Thoracic aorta (tissue), 2 donors: ENCODE results near the gene POLL. TPM values are rescaled to one million over a fixed set of nuclear protein-coding genes. Genes with fewer than 3 reads are reported as not detected.
A peak's percentile ranks its signal among the peaks of the same experiment; 100 is the strongest.

Source experiments
- ATAC-seq: fragments of 150-250 bp; one replicate; pipeline ENCODE4 v1.8.0; 2017; ENCODE audit warnings: low read depth; ENCODE audit not compliant: insufficient number of reproducible peaks, low FRiP score
- DNase-seq: peaks from one replicate; pipeline ENCODE4 v3.0.0-alpha.2; 2020; ENCODE audit warnings: low spot score
- H3K27ac ChIP-seq, 2 donors: fragments of 200-600 bp; sonication (generic); 1 replicate in 1 of 2; 2 replicates in 1 of 2; pipeline ENCODE4 v1.5.1; 2016; ENCODE audit warnings: mild to moderate bottlenecking in 2 of 2, moderate library complexity in 2 of 2
- H3K27me3 ChIP-seq: fragments of 200-600 bp; sonication (generic); replicated peaks from 2 replicates; pipeline ENCODE4 v1.6.0; 2016; ENCODE audit warnings: mild to moderate bottlenecking; ENCODE audit not compliant: insufficient read depth
- H3K36me3 ChIP-seq: fragments of 200-600 bp; sonication (generic); one replicate; pipeline ENCODE4 v1.5.1; 2016
- H3K4me1 ChIP-seq, 2 donors: fragments of 200-600 bp; sonication (generic); 1 replicate in 1 of 2; 2 replicates in 1 of 2; pipeline versions ENCODE4 v1.5.1 to v1.6.0; 2016; ENCODE audit warnings: low read depth in 2 of 2, mild to moderate bottlenecking in 1 of 2; ENCODE audit not compliant: control insufficient read depth in 1 of 2
- H3K4me3 ChIP-seq: fragments of 200-600 bp; sonication (generic); 2 replicates; pipeline ENCODE4 v1.5.1; 2016; ENCODE audit warnings: mild to moderate bottlenecking
- H3K9me3 ChIP-seq: fragments of 200-600 bp; sonication (generic); 2 replicates; pipeline ENCODE4 v1.5.1; 2016
- CTCF ChIP-seq: fragments of 200-600 bp; sonication (generic); IDR thresholded peaks from one replicate; pipeline ENCODE4 v1.5.1; 2019; ENCODE audit warnings: antibody characterized with exemption
- total RNA-seq, 2 donors: library from RNA; depleted of rRNA; stranded (reverse); fragments of >200 nt; gene quantifications; one replicate each; pipeline versions ENCODE4 v1.1.0 to v1.2.3, GENCODE V29; 2016

Gene POLL
- total RNA-seq, 2 donors from 2014 or later = 22.3 to 37.0 TPM

DNA sequence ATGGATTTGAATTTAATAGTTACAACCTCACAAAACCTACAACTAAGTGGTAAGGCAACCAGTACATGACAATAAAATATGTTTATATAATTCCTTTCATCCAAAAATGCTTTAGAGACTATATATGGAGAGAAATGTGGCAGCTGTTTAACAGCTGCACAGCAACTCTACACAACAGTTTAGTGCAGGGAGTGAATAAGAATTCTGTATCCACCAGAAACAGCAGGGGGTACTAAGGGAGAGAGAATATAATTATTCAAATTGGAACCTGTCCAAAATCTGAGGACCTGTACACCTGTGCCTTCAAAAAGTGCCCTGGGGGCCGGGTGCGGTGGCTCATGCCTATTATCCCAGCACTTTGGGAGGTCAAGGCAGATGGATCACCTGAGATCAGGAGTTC lies 49.6 kb downstream of the POLL start:
- no peak for DNase-seq
- Histone ChIP-seq H3K4me3 (no peak overlapping the region), H3K27ac (no peak overlapping the region), H3K36me3 (peaks cover 19% of the 10 kb centered on the region), H3K27me3 (no peaks in the 10 kb centered on the region), H3K4me1 (no peaks in the 10 kb centered on the region), H3K9me3 (no peaks in the 10 kb centered on the region)
- no peak for ATAC-seq
- no peak for TF ChIP-seq CTCF

DNA sequence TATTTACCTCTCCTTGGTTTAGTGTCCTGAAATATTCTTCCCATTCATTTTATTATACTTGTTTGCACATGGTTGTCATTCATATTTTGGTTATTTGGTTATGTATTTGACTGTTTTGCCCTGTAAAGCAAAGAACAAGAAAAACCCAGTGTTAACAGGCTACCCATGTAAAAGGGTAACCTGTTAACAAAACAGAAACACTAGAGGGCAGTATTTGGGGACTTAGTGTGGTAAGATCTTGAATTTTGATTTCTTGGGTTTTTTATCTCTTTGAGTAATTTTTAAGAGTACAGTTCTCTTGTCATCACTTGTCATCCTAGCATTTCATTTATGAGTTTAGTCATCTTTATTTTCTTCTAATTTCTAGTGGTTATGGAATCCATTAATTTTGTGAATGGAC lies 51.3 kb downstream of the POLL start:
- no peak for ATAC-seq

DNA sequence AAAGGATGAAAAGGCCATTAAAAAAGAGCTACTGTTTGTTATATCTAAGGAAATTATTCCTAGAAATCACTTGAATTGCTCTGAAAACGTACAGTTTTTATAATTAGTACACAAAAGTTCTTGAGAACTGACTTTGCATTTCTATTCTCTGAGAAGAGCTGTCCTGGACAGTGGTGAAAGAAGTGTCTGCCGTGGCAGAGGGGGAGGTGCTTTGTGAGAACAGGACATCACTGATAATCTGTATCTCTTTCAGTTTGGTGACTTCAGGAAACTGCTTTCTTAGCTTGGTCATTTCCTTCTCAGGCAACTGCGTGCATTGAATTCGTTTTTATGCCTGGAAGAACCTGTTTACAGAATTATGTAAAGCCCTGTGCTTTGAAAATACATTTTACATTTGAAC lies 52.1 kb downstream of the POLL start:
- no peak overlapping the region for H3K4me3 ChIP-seq
- no peaks in the 10 kb centered on the region for H3K27me3 ChIP-seq
- no peaks in the 10 kb centered on the region for H3K9me3 ChIP-seq
- peaks cover 26% of the 10 kb centered on the region for H3K36me3 ChIP-seq
- no peak overlapping the region for H3K27ac ChIP-seq
- H3K4me1 ChIP-seq = no peaks in the 10 kb centered on the region
- no peak for TF ChIP-seq CTCF
- DNase-seq (no peak), ATAC-seq (no peak)

More for the DNA sequence above, 51.3 kb downstream of the POLL start:
- H3K27me3 ChIP-seq = no peaks in the 10 kb centered on the region
- TF ChIP-seq CTCF = peak; percentile 27
- no peak overlapping the region for H3K4me3 ChIP-seq
- no peak for DNase-seq
- H3K4me1 ChIP-seq = no peaks in the 10 kb centered on the region
- no peak overlapping the region for H3K27ac ChIP-seq
- H3K36me3 ChIP-seq = peaks cover 26% of the 10 kb centered on the region
- no peaks in the 10 kb centered on the region for H3K9me3 ChIP-seq

DNA sequence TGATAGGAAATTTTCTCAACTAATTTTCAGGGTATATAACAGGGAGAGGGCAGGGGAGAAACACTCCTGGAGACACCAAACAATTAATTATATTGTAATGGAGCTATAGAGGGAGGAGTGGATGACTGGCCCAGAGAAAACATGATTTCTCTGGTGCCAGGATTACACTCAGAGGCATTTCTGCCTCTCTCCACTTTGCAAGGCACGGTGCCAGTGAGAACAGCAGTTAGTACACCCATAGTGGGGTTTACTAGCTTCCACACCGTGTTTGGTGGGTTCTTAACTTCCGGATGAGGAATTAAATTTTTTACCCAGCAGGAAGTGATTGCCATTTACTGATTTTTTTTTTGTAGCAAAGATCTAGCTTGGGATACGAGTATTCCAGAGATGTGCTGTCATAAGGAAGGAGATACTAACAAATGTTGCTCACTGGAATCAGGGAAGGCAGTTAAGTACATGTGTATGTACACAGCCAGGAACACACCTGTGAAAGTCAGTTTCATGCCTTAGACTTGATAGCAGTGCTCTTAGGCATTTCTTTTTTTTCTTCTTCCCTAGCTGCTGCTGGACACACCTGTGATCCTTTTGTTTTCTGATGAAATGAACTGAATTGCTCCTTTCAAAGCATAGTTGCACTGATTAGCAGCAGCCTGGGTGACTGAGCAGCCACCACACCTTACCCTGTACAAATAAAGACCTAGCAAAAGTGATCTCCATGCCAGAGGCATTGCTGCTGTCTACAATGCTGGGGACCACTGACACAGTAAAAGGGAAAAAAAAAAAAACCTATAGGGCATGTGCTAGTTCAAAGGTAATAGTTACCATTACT lies 58.1 kb downstream of the POLL start:
- H3K9me3 ChIP-seq = no peaks in the 10 kb centered on the region
- H3K27me3 ChIP-seq = no peaks in the 10 kb centered on the region
- no peak overlapping the region for H3K4me3 ChIP-seq
- no peaks in the 10 kb centered on the region for H3K4me1 ChIP-seq
- no peak overlapping the region for H3K27ac ChIP-seq
- ATAC-seq = no peak
- no peak for DNase-seq
- no peak for TF ChIP-seq CTCF
- H3K36me3 ChIP-seq = peaks cover 10% of the 10 kb centered on the region

GRCh38 chr10:101529207-101529606 lies 58.9 kb downstream of the POLL start:
- Histone ChIP-seq H3K4me3 (no peak overlapping the region), H3K36me3 (peaks cover 10% of the 10 kb centered on the region), H3K27me3 (no peaks in the 10 kb centered on the region), H3K9me3 (no peaks in the 10 kb centered on the region), H3K4me1 (no peaks in the 10 kb centered on the region), H3K27ac (no peak overlapping the region)
- no peak for DNase-seq
- TF ChIP-seq CTCF = no peak
- ATAC-seq = no peak

Other genes with a start within 250 kb of the POLL start
- 10 to 100 TPM in 1 of 2 donors, 1 to 10 TPM in 1; 8.4 to 12.9 TPM for gene BTRC, start 234.1 kb downstream of the POLL start, total RNA-seq
- gene DPCD, start 64 bp upstream of the POLL start, total RNA-seq = 10 to 100 TPM; 12.6 to 22.9 TPM
- gene FBXW4, start 106.9 kb upstream of the POLL start, total RNA-seq = 10 to 100 TPM; 64.3 to 88.5 TPM
- gene FGF8, start 187.9 kb upstream of the POLL start, total RNA-seq = not detected
- gene NPM3, start 195.2 kb upstream of the POLL start, total RNA-seq = 10 to 100 TPM; 16.3 to 19.9 TPM
- gene OGA, start 230.2 kb upstream of the POLL start, total RNA-seq = 100 to 1,000 TPM; 131 to 241 TPM